IMR-90 (cell line): ENCODE results near the gene ACVRL1. TPM values are rescaled to one million over a fixed set of nuclear protein-coding genes. Genes with fewer than 3 reads are reported as not detected.

Experiments
- ATAC-seq: fragments of 200-7000 bp; cut with Tn5 transposase; 2 replicates; pipeline ENCODE4 v1.9.1; 2020; ENCODE audit warnings: low read depth, mild to moderate bottlenecking, moderate library complexity
- BruUV-seq: library from RNA; stranded (reverse); fragments of 400-500 nt; replicated peaks from 2 replicates; lab custom pipeline; 2021; lab: Mats Ljungman, UMichigan
- CTCF ChIA-PET: fragments of 300-600 bp; formaldehyde crosslinking; extraction: SDS; loops from one replicate; lab custom pipeline; 2021; ENCODE audit warnings: antibody characterized with exemption; lab: Yijun Ruan, JAX
- POLR2A ChIA-PET: fragments of 300-600 bp; sonication (Branson Sonifier 250); formaldehyde crosslinking; loops from one replicate; lab custom pipeline; 2022; ENCODE audit warnings: antibody characterized with exemption; ENCODE audit not compliant: unreplicated experiment; lab: Charles Lee
- DNase-seq: peaks from one replicate; pipeline ENCODE4 v3.0.0; 2013
- H2AFZ ChIP-seq: replicated peaks from 2 replicates; pipeline ENCODE3; 2013; ENCODE audit warnings: low read length, mild to moderate bottlenecking; ENCODE audit not compliant: poor library complexity
- H2AK5ac ChIP-seq: 2 replicates; pipeline ENCODE4 v1.6.1; 2013; ENCODE audit warnings: low read depth, low read length, inconsistent platforms
- H2AK9ac ChIP-seq: replicated peaks from 2 replicates; pipeline ENCODE3; 2013; ENCODE audit warnings: mild to moderate bottlenecking, low read depth, low read length, moderate library complexity; ENCODE audit not compliant: poor library complexity
- H2BK120ac ChIP-seq: 2 replicates; pipeline ENCODE4 v1.6.1; 2013; ENCODE audit warnings: low read depth, low read length, inconsistent platforms
- H2BK15ac ChIP-seq: 3 replicates; pipeline ENCODE4 v1.6.1; 2013; ENCODE audit warnings: low read depth, low read length, inconsistent platforms
- H2BK20ac ChIP-seq: 2 replicates; pipeline ENCODE4 v1.6.1; 2013; ENCODE audit warnings: low read depth, mild to moderate bottlenecking, inconsistent platforms, low read length, moderate library complexity
- H2BK5ac ChIP-seq: 2 replicates; pipeline ENCODE4 v1.6.1; 2013; ENCODE audit warnings: mild to moderate bottlenecking, low read depth, low read length, inconsistent platforms; ENCODE audit not compliant: poor library complexity, severe bottlenecking
- H3K14ac ChIP-seq: replicated peaks from 2 replicates; pipeline ENCODE4 v1.6.1; 2013; ENCODE audit warnings: low read depth, low read length, inconsistent platforms
- H3K18ac ChIP-seq: 2 replicates; pipeline ENCODE4 v1.6.1; 2013; ENCODE audit warnings: low read depth, low read length, control low read depth
- H3K23ac ChIP-seq: 2 replicates; pipeline ENCODE4 v1.6.1; 2013; ENCODE audit warnings: low read depth, low read length, inconsistent platforms
- H3K27ac ChIP-seq: 2 replicates; pipeline ENCODE4 v1.5.1; 2013; ENCODE audit warnings: mild to moderate bottlenecking, control low read depth, low read length; ENCODE audit not compliant: insufficient read depth
- H3K27me3 ChIP-seq: 2 replicates; pipeline ENCODE4 v1.6.1; 2013; ENCODE audit warnings: low read length; ENCODE audit not compliant: control insufficient read depth, insufficient read depth
- H3K36me3 ChIP-seq: 2 replicates; pipeline ENCODE4 v1.6.1; 2013; ENCODE audit warnings: low read length, mixed read lengths; ENCODE audit not compliant: control insufficient read depth, insufficient read depth
- H3K4ac ChIP-seq: 2 replicates; pipeline ENCODE4 v1.6.1; 2013; ENCODE audit warnings: low read depth, low read length, inconsistent platforms
- H3K4me1 ChIP-seq: 2 replicates; pipeline ENCODE4 v1.6.1; 2013; ENCODE audit warnings: low read length, mixed read lengths; ENCODE audit not compliant: control insufficient read depth, insufficient read depth
- H3K4me2 ChIP-seq: 2 replicates; pipeline ENCODE4 v1.6.1; 2013; ENCODE audit warnings: low read depth, mild to moderate bottlenecking, control low read depth, low read length, moderate library complexity
- H3K4me3 ChIP-seq: 2 replicates; pipeline ENCODE4 v1.5.1; 2013; ENCODE audit warnings: low read depth, mild to moderate bottlenecking, control low read depth, low read length, moderate library complexity; ENCODE audit not compliant: insufficient read depth
- H3K56ac ChIP-seq: 2 replicates; pipeline ENCODE4 v1.6.1; 2013; ENCODE audit warnings: low read length, inconsistent platforms; ENCODE audit not compliant: insufficient read depth; ENCODE audit errors: extremely low read depth
- H3K79me1 ChIP-seq, 2 experiments: 2 replicates each; pipeline ENCODE4 v1.6.1; 2013; ENCODE audit warnings: low read length in 2 of 2, inconsistent platforms in 1 of 2, low read depth in 1 of 2
- H3K9ac ChIP-seq: 2 replicates; pipeline ENCODE4 v1.6.1; 2013; ENCODE audit warnings: low read depth, low read length, control low read depth
- H3K9me1 ChIP-seq: 2 replicates; pipeline ENCODE4 v1.6.1; 2013; ENCODE audit warnings: low read length, inconsistent platforms; ENCODE audit not compliant: insufficient read depth
- H3K9me3 ChIP-seq: 2 replicates; pipeline ENCODE4 v1.6.1; 2013; ENCODE audit warnings: low read length; ENCODE audit not compliant: control insufficient read depth, insufficient read depth
- H4K20me1 ChIP-seq: 2 replicates; pipeline ENCODE4 v1.6.1; 2013; ENCODE audit warnings: low read length, inconsistent platforms; ENCODE audit not compliant: insufficient read depth
- H4K5ac ChIP-seq: 2 replicates; pipeline ENCODE4 v1.6.1; 2013; ENCODE audit warnings: mild to moderate bottlenecking, low read depth, low read length, control low read depth
- H4K8ac ChIP-seq, 2 experiments: 2 replicates each; pipeline ENCODE4 v1.6.1; 2013; ENCODE audit warnings: low read depth in 2 of 2, low read length in 2 of 2, control low read depth in 1 of 2, inconsistent platforms in 1 of 2
- H4K91ac ChIP-seq: 2 replicates; pipeline ENCODE4 v1.6.1; 2013; ENCODE audit warnings: low read depth, low read length, inconsistent platforms; ENCODE audit not compliant: insufficient read depth
- BHLHE40 ChIP-seq: fragments of 150-350 bp; IDR thresholded peaks from 2 replicates; pipeline ENCODE4 v1.6.1; 2016; ENCODE audit warnings: mild to moderate bottlenecking, low read depth, low read length
- CEBPB ChIP-seq: IDR thresholded peaks from 2 replicates; pipeline ENCODE4 v1.6.1; 2012; ENCODE audit warnings: low read depth, low read length, improper control_type of control experiment
- CHD1 ChIP-seq: IDR thresholded peaks from 2 replicates; pipeline ENCODE4 v1.6.1; 2012; ENCODE audit warnings: low read depth, low read length, improper control_type of control experiment
- FOS ChIP-seq: fragments of 150-350 bp; IDR thresholded peaks from 2 replicates; pipeline ENCODE4 v1.6.1; 2016; ENCODE audit warnings: low read depth, low read length
- MAFK ChIP-seq: IDR thresholded peaks from 2 replicates; pipeline ENCODE4 v1.6.1; 2012; ENCODE audit warnings: low read depth, low read length, improper control_type of control experiment
- MAZ ChIP-seq: IDR thresholded peaks from 2 replicates; pipeline ENCODE4 v1.6.1; 2012; ENCODE audit warnings: low read depth, mild to moderate bottlenecking, low read length, improper control_type of control experiment, moderate library complexity, borderline replicate concordance
- MXI1 ChIP-seq: IDR thresholded peaks from 2 replicates; pipeline ENCODE4 v1.6.1; 2012; ENCODE audit warnings: low read depth, mild to moderate bottlenecking, low read length, moderate library complexity, borderline replicate concordance
- NFE2L2 ChIP-seq: fragments of 150-350 bp; IDR thresholded peaks from 2 replicates; pipeline ENCODE4 v1.6.1; 2016; ENCODE audit warnings: low read depth, mild to moderate bottlenecking, low read length
- POLR2A ChIP-seq: IDR thresholded peaks from 2 replicates; pipeline ENCODE4 v1.6.1; 2012; ENCODE audit warnings: mild to moderate bottlenecking, low read depth, low read length
- RAD21 ChIP-seq: IDR thresholded peaks from 2 replicates; pipeline ENCODE4 v1.6.1; 2012; ENCODE audit warnings: low read length, improper control_type of control experiment
- RCOR1 ChIP-seq: IDR thresholded peaks from 2 replicates; pipeline ENCODE4 v1.6.1; 2012; ENCODE audit warnings: mild to moderate bottlenecking, low read length, improper control_type of control experiment; ENCODE audit not compliant: insufficient replicate concordance
- RFX5 ChIP-seq: IDR thresholded peaks from 2 replicates; pipeline ENCODE4 v1.8.0; 2012; ENCODE audit warnings: low read depth, mild to moderate bottlenecking, low read length, moderate library complexity
- SMC3 ChIP-seq: fragments of 150-350 bp; IDR thresholded peaks from 2 replicates; pipeline ENCODE4 v1.6.1; 2016; ENCODE audit warnings: low read depth, mild to moderate bottlenecking, antibody characterized with exemption, low read length, moderate library complexity
- WGBS, 2 experiments: methylation state at CpG; one replicate each; pipeline versions ENCODE4 v1.1.5 to v1.1.7; 2013; ENCODE audit warnings: missing lambda C conversion rate in 2 of 2; ENCODE audit not compliant: insufficient read length in 1 of 2; ENCODE audit errors: extremely low coverage in 2 of 2; 5-methylcytosine and 5-hydroxymethylcytosine counted together
- dilution Hi-C: fragments of 300-500 bp; cut with HindIII; formaldehyde crosslinking; loops from one replicate; pipeline ENCODE4 v1.14.3; 2018; ENCODE audit warnings: low sequenced_read_pairs; ENCODE audit not compliant: unreplicated experiment
- in situ Hi-C: fragments of 300-500 bp; cut with MboI; formaldehyde crosslinking; loops from 3 replicates; pipeline ENCODE4 v1.14.3; 2019; ENCODE audit warnings: low sequenced_read_pairs, inconsistent platforms, mixed read lengths
- intact Hi-C: fragments of 100-400 bp; cut with micrococcal nuclease; formaldehyde crosslinking; loops from 2 replicates; pipeline ENCODE4 v1.10.0; 2022
- polyA plus RNA-seq, 3 experiments: library from polyadenylated mRNA; depleted of rRNA; stranded (reverse); fragments of >200 nt; gene quantifications; 2 replicates each; pipeline ENCODE4 v1.2.3, GENCODE V29; 2012; ENCODE audit warnings: low replicate concordance in 1 of 3
- total RNA-seq: library from RNA; depleted of rRNA; stranded (reverse); fragments of >200 nt; gene quantifications from 2 replicates; pipeline ENCODE4 v1.2.3, GENCODE V29; 2012
- TF ChIP-seq, protein P1 (sequence below): fragments of 150-350 bp; IDR thresholded peaks from 2 replicates; pipeline ENCODE4 v1.6.1; 2017; ENCODE audit warnings: mild to moderate bottlenecking, antibody characterized with exemption, low read length, low read depth
- TF ChIP-seq, protein P2 (sequence below): fragments of 150-350 bp; IDR thresholded peaks from 2 replicates; pipeline ENCODE4 v1.6.1; 2016; ENCODE audit warnings: low read depth, mild to moderate bottlenecking, low read length, moderate library complexity, borderline replicate concordance
- TF ChIP-seq, protein P3 (sequence below): conservative IDR thresholded peaks from 2 replicates; pipeline ENCODE4 v1.5.1; 2012; ENCODE audit warnings: mild to moderate bottlenecking, low read depth, low read length, improper control_type of control experiment

Gene ACVRL1
- total and polyA plus RNA-seq, 2 of the 4 experiments (the other 2 are of a cell fraction), result 6.4 to 7.5 TPM

DNA sequence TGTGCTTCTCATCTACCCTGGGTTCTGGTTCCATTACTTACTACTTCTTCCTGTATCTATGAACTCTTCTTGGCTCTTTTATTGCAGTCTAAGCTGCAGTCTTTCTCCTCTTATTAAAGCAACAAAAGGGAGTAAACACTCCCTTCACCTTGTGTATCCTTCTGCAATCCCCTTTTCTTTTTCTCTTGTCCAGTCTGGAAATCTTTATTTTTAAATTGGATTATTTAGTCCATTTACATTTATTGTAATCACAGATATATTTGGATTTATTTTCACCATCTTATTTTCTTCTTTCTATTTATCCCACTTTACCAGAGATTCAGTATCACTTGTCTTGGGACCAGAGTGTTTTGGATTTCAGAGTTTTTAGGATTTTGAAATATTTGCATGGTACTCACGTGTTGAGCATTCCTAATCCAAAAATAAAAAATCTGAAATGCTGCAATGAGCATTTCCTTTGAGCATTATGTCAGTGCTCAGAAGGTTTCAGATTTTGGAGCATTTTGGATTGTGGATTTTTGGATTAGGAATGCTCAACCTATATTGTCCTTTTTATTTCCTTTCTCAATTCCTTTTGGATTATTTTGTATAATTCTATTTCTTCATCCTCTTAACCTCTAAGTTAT, 37.4 kb downstream of the ACVRL1 start:
- Histone ChIP-seq H3K4me3 (no peak overlapping the region), H3K9me3 (peaks cover 10% of the 10 kb centered on the region), H3K18ac (no peak overlapping the region), H4K91ac (no peak overlapping the region), H3K4me2 (no peak overlapping the region), H4K8ac (no peak overlapping the region), H2AK5ac (no peak overlapping the region), H3K79me1 (no peaks in the 10 kb centered on the region), H2AK9ac (no peak overlapping the region), H3K9ac (no peak overlapping the region), H2BK20ac (no peak overlapping the region), H2BK15ac (no peak overlapping the region), H2BK120ac (no peak overlapping the region), H4K5ac (no peak overlapping the region), H3K27me3 (peaks cover 20% of the 10 kb centered on the region), H3K23ac (no peak overlapping the region), H3K4me1 (peaks cover 8% of the 10 kb centered on the region; the same call in 1 of the 2 replicates), H3K36me3 (no peaks in the 10 kb centered on the region), H3K56ac (no peak overlapping the region), H3K14ac (no peak overlapping the region), H2BK5ac (no peak overlapping the region), H2AFZ (no peak overlapping the region), H3K4ac (no peak overlapping the region), H3K27ac (no peak overlapping the region), H4K20me1 (no peaks in the 10 kb centered on the region), H3K9me1 (peaks cover 8% of the 10 kb centered on the region)
- dilution Hi-C loops (no loop called here), intact Hi-C loops (no loop called here), in situ Hi-C loops (no loop called here)
- TF ChIP-seq, protein P1, sequence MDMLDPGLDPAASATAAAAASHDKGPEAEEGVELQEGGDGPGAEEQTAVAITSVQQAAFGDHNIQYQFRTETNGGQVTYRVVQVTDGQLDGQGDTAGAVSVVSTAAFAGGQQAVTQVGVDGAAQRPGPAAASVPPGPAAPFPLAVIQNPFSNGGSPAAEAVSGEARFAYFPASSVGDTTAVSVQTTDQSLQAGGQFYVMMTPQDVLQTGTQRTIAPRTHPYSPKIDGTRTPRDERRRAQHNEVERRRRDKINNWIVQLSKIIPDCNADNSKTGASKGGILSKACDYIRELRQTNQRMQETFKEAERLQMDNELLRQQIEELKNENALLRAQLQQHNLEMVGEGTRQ, result no peak
- TF ChIP-seq RCOR1 (no peak), CHD1 (no peak), NFE2L2 (no peak), MXI1 (no peak), MAZ (no peak), CEBPB (no peak), RFX5 (no peak), FOS (no peak), MAFK (no peak), POLR2A (no peak), BHLHE40 (no peak), SMC3 (no peak), RAD21 (no peak)
- TF ChIP-seq, protein P2, sequence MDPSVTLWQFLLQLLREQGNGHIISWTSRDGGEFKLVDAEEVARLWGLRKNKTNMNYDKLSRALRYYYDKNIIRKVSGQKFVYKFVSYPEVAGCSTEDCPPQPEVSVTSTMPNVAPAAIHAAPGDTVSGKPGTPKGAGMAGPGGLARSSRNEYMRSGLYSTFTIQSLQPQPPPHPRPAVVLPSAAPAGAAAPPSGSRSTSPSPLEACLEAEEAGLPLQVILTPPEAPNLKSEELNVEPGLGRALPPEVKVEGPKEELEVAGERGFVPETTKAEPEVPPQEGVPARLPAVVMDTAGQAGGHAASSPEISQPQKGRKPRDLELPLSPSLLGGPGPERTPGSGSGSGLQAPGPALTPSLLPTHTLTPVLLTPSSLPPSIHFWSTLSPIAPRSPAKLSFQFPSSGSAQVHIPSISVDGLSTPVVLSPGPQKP, result no peak
- TF ChIP-seq, protein P3, sequence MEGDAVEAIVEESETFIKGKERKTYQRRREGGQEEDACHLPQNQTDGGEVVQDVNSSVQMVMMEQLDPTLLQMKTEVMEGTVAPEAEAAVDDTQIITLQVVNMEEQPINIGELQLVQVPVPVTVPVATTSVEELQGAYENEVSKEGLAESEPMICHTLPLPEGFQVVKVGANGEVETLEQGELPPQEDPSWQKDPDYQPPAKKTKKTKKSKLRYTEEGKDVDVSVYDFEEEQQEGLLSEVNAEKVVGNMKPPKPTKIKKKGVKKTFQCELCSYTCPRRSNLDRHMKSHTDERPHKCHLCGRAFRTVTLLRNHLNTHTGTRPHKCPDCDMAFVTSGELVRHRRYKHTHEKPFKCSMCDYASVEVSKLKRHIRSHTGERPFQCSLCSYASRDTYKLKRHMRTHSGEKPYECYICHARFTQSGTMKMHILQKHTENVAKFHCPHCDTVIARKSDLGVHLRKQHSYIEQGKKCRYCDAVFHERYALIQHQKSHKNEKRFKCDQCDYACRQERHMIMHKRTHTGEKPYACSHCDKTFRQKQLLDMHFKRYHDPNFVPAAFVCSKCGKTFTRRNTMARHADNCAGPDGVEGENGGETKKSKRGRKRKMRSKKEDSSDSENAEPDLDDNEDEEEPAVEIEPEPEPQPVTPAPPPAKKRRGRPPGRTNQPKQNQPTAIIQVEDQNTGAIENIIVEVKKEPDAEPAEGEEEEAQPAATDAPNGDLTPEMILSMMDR, result no peak
- ChIA-PET CTCF (interaction anchor here (0.6 kb wide), 1 partner anchor 70 kb away, joined by 6 read pairs; no protein-coding TSS in a partner anchor), POLR2A (no interaction called here)
- no CpG with 5 or more reads among the region's 1 CpG for WGBS, 2 experiments
- no peak for ATAC-seq
- no peak for DNase-seq
- no TSS peak for BruUV-seq
